Dendritic cell treated with granulocyte-macrophage colony-stimulating factor and Interleukin-4, amounts not matched to agents 40 ng/mL and 50 ng/mL, for 4 days (primary cell): ENCODE measurements around the gene FBXO24.
"Not testable (repeated sequence)": the region's sequence is repeated elsewhere in the genome, so short reads cannot be mapped to it uniquely, and the experiment has no call there.

Experiments
- H3K27ac Mint-ChIP-seq: one replicate; pipeline ENCODE4 v1.8.0; 2022; ENCODE audit warnings: mild to moderate bottlenecking, mixed read lengths
- H3K27me3 Mint-ChIP-seq: one replicate; pipeline ENCODE4 v1.8.0; 2022; ENCODE audit warnings: mild to moderate bottlenecking, mixed read lengths
- H3K36me3 Mint-ChIP-seq: one replicate; pipeline ENCODE4 v1.8.0; 2022; ENCODE audit warnings: low read depth, mixed read lengths
- H3K4me1 Mint-ChIP-seq: one replicate; pipeline ENCODE4 v1.8.0; 2022; ENCODE audit warnings: low read depth, mixed read lengths
- H3K4me3 Mint-ChIP-seq: one replicate; pipeline ENCODE4 v1.8.0; 2022; ENCODE audit warnings: mild to moderate bottlenecking, moderate library complexity, mixed read lengths
- H3K9me3 Mint-ChIP-seq: one replicate; pipeline ENCODE4 v1.8.0; 2022; ENCODE audit warnings: mixed read lengths
- intact Hi-C: fragments of 100-400 bp; cut with micrococcal nuclease; formaldehyde crosslinking; loops from one replicate; pipeline ENCODE4 v1.15.0; 2022

FBXO24 gene

DNA sequence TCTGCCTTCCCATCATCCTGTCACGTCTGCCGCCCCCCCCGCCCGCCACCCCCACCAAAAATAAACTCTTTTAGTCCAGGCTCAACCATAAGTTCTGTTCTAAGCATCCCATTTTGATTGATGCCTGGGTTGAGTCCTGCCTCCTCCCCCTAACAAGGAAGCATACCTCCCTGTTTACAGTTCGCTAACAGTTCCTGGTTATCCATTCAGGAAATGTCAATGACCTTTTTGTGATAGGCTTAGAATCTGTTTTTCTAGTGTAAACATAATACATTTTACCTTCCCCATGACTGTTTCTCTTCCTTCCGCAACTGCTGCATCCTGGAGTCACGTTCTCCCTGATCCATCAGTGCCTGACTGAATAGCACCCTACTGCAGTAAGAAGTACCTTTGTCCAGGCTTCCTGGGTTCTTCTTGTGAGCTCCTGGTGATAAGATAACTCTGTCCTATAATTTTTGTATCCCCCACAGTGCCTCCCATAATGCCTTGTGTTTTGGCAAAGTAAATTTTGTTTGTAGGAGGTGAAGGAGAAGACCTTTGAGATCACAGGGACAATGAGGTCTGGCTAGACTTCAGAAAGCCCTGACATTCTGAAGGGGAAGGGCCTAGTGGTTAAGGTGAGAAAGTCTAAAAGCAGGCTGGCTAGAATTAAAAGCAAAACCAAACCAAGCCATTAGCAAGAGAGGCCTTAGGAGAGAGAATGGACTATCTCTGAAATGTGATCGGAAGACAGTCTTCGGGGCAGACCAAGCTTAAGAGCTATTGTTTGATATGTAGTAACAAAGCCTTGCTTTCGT, 39.8 kb upstream of the FBXO24 start:
- intact Hi-C loops: no loop called here
- Mint-ChIP-seq H3K27ac (peak overlapping the region; percentile 76), H3K27me3 (no peaks in the 10 kb centered on the region), H3K36me3 (peaks cover 17% of the 10 kb centered on the region), H3K4me1 (peaks cover 84% of the 10 kb centered on the region), H3K4me3 (peak overlapping the region; percentile 25), H3K9me3 (no peaks in the 10 kb centered on the region)

DNA sequence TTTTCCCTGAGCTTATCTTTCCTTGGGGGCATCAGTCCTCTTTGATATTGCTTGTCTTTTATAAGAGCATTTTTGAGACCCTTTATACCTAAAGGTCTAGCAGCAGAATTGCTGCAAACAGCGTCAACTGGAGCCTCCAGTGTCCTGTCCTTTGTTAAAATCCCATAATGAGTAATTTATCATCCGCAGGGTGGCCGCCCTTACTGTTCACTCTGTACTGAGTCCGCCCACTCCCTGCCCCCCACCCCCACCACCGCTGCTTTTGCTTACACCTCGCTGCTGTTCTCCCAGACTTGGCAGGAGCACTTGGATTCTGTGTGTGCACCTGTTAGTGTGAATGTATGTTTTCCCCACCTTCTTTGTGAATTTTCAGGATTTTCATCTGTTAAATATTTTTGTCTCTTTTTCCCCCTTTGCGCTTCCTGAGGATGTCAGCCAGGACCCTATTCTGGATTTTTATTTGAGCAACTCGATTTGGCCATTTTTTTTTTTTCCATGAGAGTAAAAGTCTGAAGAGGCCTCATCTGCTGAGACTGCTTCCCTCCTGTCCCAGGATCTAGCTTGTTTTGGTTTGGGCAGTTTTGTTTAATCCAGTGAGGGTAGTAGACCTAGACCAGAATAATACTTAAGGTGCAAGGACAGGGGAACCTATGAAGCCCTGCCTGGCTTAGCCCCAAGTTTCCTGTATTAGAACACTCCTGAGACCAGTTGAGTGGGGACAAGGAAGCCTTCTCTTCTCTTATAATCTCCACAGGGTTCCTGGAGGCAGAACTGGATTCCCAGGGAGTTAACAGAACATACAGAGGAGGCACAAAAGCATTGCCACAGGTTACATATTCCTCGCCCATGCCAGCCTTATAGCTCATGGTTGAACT, 39.0 kb upstream of the FBXO24 start:
- Mint-ChIP-seq H3K9me3 (no peaks in the 10 kb centered on the region), H3K36me3 (peaks cover 18% of the 10 kb centered on the region), H3K4me3 (no peak overlapping the region), H3K27me3 (no peaks in the 10 kb centered on the region), H3K27ac (peak overlapping the region; percentile 76), H3K4me1 (peaks cover 75% of the 10 kb centered on the region)
- intact Hi-C loops: no loop called here

DNA sequence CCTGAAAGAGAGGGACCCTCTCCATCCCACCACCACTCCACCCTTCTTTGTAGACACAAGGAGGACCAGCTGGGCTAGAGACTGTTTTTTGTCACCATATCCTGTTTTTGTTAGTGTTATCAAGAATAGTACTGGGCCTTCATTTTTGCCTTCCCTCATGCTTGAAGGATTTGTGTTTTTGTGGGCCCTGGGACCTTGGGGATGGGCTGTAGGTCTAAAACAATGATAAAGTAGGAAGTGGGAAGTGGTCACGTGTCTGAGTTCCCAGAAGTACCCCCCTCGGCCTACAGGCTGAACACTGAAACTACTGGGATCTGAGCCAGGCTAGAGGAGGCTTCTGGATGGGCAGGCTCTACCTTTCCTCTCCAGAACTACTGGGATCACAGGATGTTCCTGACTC, 38.3 kb upstream of the FBXO24 start:
- intact Hi-C loops: no loop called here
- peaks cover 70% of the 10 kb centered on the region for H3K4me1 Mint-ChIP-seq
- H3K4me3 Mint-ChIP-seq: no peak overlapping the region
- H3K27ac Mint-ChIP-seq: peak overlapping the region; percentile 74
- H3K36me3 Mint-ChIP-seq: peaks cover 25% of the 10 kb centered on the region
- H3K27me3 Mint-ChIP-seq: no peaks in the 10 kb centered on the region
- no peaks in the 10 kb centered on the region for H3K9me3 Mint-ChIP-seq

DNA sequence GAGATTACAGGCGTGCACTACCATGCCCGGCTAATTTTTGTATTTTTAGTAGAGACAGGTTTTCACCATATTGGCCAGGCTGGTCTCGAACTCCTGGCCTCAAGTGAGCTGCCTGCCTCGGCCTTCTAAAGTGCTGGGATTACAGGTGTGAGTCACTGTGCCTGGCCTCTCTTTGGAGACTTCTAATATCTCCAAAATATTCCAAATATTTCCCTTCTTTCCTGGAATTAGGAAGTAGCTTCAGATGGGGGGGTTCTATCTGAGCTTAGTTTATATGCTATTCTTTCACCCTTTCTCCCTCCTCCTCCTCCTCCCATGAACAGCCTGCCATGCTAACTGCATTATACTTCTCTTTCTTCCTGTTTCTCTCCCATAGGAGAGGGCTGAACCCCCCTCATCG, 37.7 kb upstream of the FBXO24 start:
- Mint-ChIP-seq H3K4me1 (peaks cover 66% of the 10 kb centered on the region), H3K36me3 (peaks cover 31% of the 10 kb centered on the region), H3K27ac (peak overlapping the region; percentile 74)
- intact Hi-C loops, H3K4me3 Mint-ChIP-seq, H3K9me3 Mint-ChIP-seq, H3K27me3 Mint-ChIP-seq: not testable (repeated sequence)

DNA sequence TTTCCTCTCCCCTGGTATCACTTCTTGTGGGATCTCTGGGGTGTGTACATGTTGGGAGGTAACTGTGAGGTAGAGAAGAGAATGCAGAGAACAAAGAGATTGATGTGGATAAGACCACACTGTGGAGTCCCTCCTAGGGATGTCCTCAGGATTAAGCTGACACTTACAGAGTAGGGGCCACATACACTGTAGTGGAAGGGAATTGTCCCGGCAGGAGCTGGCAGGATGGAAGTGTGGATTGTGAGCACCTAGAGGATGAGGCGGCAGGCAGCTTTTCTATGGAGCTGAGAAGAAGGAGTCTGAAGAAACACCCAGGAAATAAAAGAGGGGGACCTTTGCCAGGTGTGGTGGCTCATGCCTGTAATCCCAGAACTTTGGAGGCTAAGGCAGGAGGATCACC, 33.6 kb upstream of the FBXO24 start:
- H3K27me3 Mint-ChIP-seq: no peaks in the 10 kb centered on the region
- no peak overlapping the region for H3K4me3 Mint-ChIP-seq
- H3K36me3 Mint-ChIP-seq: peaks cover 65% of the 10 kb centered on the region
- H3K27ac Mint-ChIP-seq: peak overlapping the region; percentile 47
- intact Hi-C loops: no loop called here
- no peaks in the 10 kb centered on the region for H3K9me3 Mint-ChIP-seq
- H3K4me1 Mint-ChIP-seq: peaks cover 37% of the 10 kb centered on the region

DNA sequence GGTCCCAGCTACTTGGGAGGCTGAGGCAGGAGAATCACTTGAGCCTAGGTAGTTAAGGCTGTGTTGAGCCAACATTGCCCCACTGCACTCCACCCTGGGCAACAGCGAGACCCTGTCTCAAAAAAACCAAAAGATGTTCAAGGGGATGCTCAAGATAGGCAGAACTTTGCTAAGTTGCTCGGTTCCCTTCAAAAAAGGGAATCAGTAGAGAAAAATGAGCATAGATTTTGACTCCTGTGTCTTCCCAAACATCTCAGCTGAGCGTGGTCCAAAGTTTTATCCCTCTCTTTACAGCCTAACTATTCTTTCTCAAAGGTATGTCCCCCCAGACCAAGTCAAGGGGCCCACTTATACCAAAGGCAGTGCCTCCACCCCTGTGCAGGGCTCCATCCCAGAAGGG, 33.1 kb upstream of the FBXO24 start:
- peaks cover 70% of the 10 kb centered on the region for H3K36me3 Mint-ChIP-seq
- H3K27ac Mint-ChIP-seq: no peak overlapping the region
- intact Hi-C loops: no loop called here
- no peak overlapping the region for H3K4me3 Mint-ChIP-seq
- H3K9me3 Mint-ChIP-seq: no peaks in the 10 kb centered on the region
- H3K4me1 Mint-ChIP-seq: peaks cover 32% of the 10 kb centered on the region
- H3K27me3 Mint-ChIP-seq: no peaks in the 10 kb centered on the region

DNA sequence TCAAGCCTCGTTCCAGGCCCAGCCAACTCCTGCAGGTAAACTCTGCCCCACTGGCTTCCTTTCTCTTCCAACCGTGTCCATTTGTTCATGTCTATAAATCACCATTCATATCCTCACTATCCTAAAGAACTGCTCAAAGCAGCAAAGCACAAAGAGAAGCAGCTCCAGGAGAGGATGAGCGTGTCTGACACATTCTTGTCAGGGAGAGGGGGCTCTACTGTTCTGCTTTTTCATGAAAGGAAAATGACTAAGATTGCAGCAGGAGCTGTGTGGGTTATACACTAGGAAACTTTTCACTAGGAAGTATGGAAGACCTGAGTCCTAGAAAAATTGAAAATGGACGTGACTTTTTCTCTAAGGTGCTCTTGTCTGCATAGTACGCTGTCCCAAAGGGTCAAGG, 30.4 kb upstream of the FBXO24 start:
- intact Hi-C loops: no loop called here
- Mint-ChIP-seq H3K4me1 (peaks cover 14% of the 10 kb centered on the region), H3K27ac (no peak overlapping the region), H3K4me3 (no peak overlapping the region), H3K27me3 (no peaks in the 10 kb centered on the region), H3K36me3 (peaks cover 67% of the 10 kb centered on the region), H3K9me3 (no peaks in the 10 kb centered on the region)

DNA sequence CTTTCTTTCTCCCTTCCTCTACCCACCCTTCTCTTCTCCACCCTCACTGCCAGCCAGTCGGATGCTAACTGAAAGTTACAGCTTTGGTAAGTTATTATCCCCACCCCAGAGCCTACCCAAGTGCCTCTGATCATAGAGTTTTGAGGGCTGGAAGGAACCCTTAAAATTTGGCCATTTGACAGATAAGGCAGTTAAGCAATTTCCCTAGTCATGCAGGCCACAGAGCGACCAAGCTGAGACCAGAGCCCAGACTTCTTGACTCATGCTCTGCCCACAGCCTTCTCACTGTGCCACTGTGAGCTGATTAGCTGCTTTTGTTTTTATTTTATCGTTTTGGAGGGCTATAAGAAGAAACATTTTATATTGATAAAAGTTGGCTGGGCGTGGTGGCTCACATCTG, 29.6 kb upstream of the FBXO24 start:
- no peak overlapping the region for H3K4me3 Mint-ChIP-seq
- intact Hi-C loops: no loop called here
- H3K4me1 Mint-ChIP-seq: peaks cover 13% of the 10 kb centered on the region
- H3K36me3 Mint-ChIP-seq: peaks cover 72% of the 10 kb centered on the region
- H3K27ac Mint-ChIP-seq: no peak overlapping the region
- H3K9me3 Mint-ChIP-seq: no peaks in the 10 kb centered on the region
- H3K27me3 Mint-ChIP-seq: no peaks in the 10 kb centered on the region

DNA sequence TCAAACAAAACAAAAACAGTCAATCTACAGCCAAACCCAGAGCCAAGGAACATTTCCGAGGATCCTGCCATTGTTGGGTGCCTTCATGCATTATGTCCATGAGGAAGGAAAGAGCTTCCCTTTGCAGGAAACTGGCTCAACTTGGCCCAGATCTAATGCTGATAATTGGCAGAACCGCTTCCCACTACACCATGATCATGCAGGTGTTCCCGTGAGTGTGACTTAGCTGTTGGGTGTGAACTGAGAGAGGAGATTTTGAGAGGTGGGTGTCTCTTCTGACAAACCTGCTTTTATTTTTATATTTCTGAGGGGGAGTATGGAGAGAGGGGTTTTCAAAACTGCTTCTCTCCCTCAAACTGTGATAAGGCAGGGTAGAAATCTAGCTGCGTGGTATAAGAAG, 27.0 kb upstream of the FBXO24 start:
- Mint-ChIP-seq H3K27ac (no peak overlapping the region), H3K36me3 (peaks cover 77% of the 10 kb centered on the region), H3K4me3 (no peak overlapping the region), H3K4me1 (peaks cover 19% of the 10 kb centered on the region), H3K27me3 (no peaks in the 10 kb centered on the region), H3K9me3 (no peaks in the 10 kb centered on the region)
- intact Hi-C loops: loop anchor here (1.0 kb wide), 1 partner anchor 89 kb away; no protein-coding TSS in a partner anchor

DNA sequence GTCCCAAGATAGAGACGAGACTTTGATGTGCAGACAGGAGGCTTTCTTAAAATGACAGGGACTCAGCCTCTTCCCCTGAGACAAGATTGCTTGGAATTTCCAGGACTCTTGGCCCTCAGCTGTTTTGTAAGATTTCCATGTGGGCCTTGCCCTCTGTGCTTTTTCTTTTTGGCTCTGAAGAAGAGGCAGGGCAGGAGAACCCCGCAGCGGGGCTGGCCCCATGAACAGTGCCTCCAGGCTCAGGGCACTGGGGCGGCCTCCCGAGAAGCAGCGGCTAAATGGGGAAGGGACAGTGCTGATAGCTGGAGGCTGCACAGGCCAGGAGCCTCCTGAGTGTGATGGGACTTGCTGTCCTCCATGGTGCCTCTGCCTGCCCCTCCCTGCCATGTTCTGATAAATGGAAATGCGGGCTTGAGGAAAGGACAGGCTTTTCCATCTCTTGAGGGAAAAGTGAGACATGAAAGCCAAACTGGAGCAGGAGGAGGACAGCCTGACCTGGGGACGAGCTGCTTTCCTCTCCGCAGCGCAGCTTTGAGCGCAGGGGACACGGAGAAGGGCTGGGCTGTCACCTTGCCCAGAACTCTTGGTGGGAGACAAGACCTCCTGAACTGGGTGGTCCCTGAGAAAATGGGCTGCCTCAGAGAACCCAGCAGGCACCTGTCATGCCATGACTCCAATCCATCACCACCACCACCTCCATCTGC, 24.5 kb upstream of the FBXO24 start:
- Mint-ChIP-seq H3K9me3 (no peaks in the 10 kb centered on the region), H3K36me3 (peaks cover 79% of the 10 kb centered on the region), H3K4me3 (no peak overlapping the region), H3K4me1 (peaks cover 8% of the 10 kb centered on the region), H3K27ac (no peak overlapping the region), H3K27me3 (no peaks in the 10 kb centered on the region)
- intact Hi-C loops: loop anchor here (5.0 kb wide), 1 partner anchor 131 kb away; the partner anchor contains the start of gene GIGYF1

DNA sequence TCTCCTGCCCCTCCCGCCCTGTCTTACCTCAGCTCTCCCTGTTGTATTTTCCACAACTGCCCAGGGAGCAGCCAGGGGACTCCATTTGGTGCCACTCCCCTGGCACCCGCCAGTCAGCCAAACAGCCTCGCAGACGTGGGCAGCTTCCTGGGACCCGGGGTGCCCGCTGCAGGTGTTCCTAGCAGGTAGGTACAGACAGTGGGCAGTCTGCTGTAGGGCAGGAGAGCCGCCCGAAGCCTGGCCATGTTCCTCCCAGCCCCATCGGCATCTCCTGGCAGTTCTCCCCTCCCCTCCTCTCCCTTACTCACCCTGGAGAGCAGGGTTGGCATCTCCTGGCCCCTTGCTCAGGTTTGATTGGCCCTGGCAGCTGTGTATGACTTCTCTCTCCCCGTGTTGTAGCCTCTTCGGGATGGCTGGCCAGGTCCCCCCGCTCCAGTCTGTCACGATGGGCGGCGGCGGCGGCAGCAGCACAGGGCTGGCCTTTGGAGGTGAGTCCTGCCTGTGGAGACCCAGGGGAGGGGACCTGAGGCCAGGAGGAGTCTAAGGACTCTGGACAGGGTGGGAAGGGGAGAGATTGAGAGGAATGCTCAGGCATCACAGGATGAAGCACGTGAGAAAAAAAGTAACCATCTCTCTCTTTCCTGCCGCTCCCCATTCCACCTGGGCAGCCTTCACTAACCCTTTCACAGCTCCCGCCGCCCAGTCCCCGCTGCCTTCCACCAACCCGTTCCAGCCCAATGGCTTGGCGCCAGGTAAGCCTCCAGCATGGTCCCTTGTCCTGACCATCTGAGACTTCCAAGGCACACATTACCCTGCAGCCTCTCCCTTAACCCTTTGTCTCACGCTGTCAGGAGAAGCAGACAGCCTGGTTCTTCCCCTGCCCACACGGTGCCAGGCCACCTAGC, 23.7 kb upstream of the FBXO24 start:
- no peak overlapping the region for H3K4me3 Mint-ChIP-seq
- peaks cover 78% of the 10 kb centered on the region for H3K36me3 Mint-ChIP-seq
- H3K4me1 Mint-ChIP-seq: peaks cover 8% of the 10 kb centered on the region
- H3K27me3 Mint-ChIP-seq: no peaks in the 10 kb centered on the region
- no peak overlapping the region for H3K27ac Mint-ChIP-seq
- H3K9me3 Mint-ChIP-seq: no peaks in the 10 kb centered on the region
- intact Hi-C loops: loop anchor here (5.0 kb wide), 1 partner anchor 130 kb away; the partner anchor contains the start of gene GIGYF1

DNA sequence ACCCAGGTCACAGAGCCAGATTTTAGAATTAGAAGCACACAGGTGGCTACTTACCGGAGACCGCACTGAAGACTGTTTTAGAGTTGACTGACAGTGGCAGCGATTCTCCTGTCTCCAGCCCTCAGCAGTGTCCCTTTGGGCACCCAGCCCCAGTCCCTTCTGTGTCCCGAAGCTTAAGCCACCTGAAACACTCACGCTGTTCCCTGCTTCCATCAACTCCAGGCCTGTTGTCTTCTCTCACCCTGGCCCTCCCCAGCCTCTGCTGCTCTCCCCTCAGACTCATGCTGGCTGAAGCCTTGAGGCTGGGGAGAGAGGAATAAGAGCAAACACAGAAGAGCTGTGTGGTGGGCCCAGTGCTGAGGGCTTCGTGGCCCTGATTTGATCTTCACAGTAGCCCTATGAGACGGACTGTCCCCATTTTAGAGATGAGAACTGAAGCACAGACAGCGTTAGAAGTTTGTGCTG, 23.0 kb upstream of the FBXO24 start:
- Mint-ChIP-seq H3K36me3 (peaks cover 72% of the 10 kb centered on the region), H3K9me3 (no peaks in the 10 kb centered on the region), H3K4me3 (no peak overlapping the region), H3K27ac (no peak overlapping the region), H3K4me1 (peaks cover 8% of the 10 kb centered on the region), H3K27me3 (peaks cover 2% of the 10 kb centered on the region)
- intact Hi-C loops: loop anchor here (5.0 kb wide), 1 partner anchor 129 kb away; the partner anchor contains the start of gene GIGYF1
